ENCODE measurements around the gene NBL1.

The NBL1 gene

GRCh38 chr1:19670787-19671186 lies 26.7 kb downstream of the NBL1 start:
- H3K4me2 ChIP-seq (ENCODE audit: low read length), result no peak overlapping the region
- no peaks in the 10 kb centered on the region for H3F3A ChIP-seq (ENCODE audit: control insufficient read depth, insufficient read depth)
- H3K36me3 ChIP-seq (ENCODE audit: control insufficient read depth, low read length), result no peaks in the 10 kb centered on the region
- TF ChIP-seq CTCF (IDR thresholded peaks at IDR 0.05; ENCODE audit: low read depth, low read length, poor library complexity, severe bottlenecking) (no peak), EZH2phosphoT487 (IDR thresholded peaks at IDR 0.05; ENCODE audit: borderline replicate concordance, low read length) (no peak)
- H3K79me2 ChIP-seq (ENCODE audit: control insufficient read depth, low read length), result no peaks in the 10 kb centered on the region
- H4K20me1 ChIP-seq (ENCODE audit: control insufficient read depth, insufficient read depth, low read depth, low read length), result no peaks in the 10 kb centered on the region
- no peak overlapping the region for H3K4me3 ChIP-seq (ENCODE audit: low read length)
- no peaks in the 10 kb centered on the region for H3K4me1 ChIP-seq (ENCODE audit: control insufficient read depth, low read length)
- no peaks in the 10 kb centered on the region for H3K9me2 ChIP-seq (replicated peaks; ENCODE audit: control insufficient read depth, low read length)
- peaks cover 18% of the 10 kb centered on the region for H3K27me3 ChIP-seq (ENCODE audit: control insufficient read depth, low read length)
- H3K9me3 ChIP-seq (ENCODE audit: control insufficient read depth, insufficient read depth, low read length), result no peaks in the 10 kb centered on the region
- no peak overlapping the region for H3K27ac ChIP-seq (ENCODE audit: low read depth, low read length)

- Histone ChIP-seq H3K4me3 (ENCODE audit: low read length) (no peak overlapping the region), H4K20me1 (ENCODE audit: control insufficient read depth, insufficient read depth, low read depth, low read length) (no peaks in the 10 kb centered on the region), H3K9me2 (replicated peaks; ENCODE audit: control insufficient read depth, low read length) (no peaks in the 10 kb centered on the region), H3K4me2 (ENCODE audit: low read length) (no peak overlapping the region), H3K4me1 (ENCODE audit: control insufficient read depth, low read length) (no peaks in the 10 kb centered on the region), H3K9me3 (ENCODE audit: control insufficient read depth, insufficient read depth, low read length) (no peaks in the 10 kb centered on the region), H3K79me2 (ENCODE audit: control insufficient read depth, low read length) (no peaks in the 10 kb centered on the region), H3K27ac (ENCODE audit: low read depth, low read length) (no peak overlapping the region), H3K27me3 (ENCODE audit: control insufficient read depth, low read length) (peaks cover 9% of the 10 kb centered on the region), H3K36me3 (ENCODE audit: control insufficient read depth, low read length) (no peaks in the 10 kb centered on the region), H3F3A (ENCODE audit: control insufficient read depth, insufficient read depth) (no peaks in the 10 kb centered on the region)
- TF ChIP-seq EZH2phosphoT487 (IDR thresholded peaks at IDR 0.05; ENCODE audit: borderline replicate concordance, low read length) (no peak), CTCF (IDR thresholded peaks at IDR 0.05; ENCODE audit: low read depth, low read length, poor library complexity, severe bottlenecking) (no peak)
Measured at GRCh38 chr1:19672237-19672636, 28.1 kb downstream of the NBL1 start.

- Histone ChIP-seq H3K36me3 (ENCODE audit: control insufficient read depth, low read length) (no peaks in the 10 kb centered on the region), H3K79me2 (ENCODE audit: control insufficient read depth, low read length) (no peaks in the 10 kb centered on the region)
Measured at GRCh38 chr1:19675797-19676196, 31.7 kb downstream of the NBL1 start.

More at GRCh38 chr1:19675797-19676196, 31.7 kb downstream of the NBL1 start:
- Histone ChIP-seq H3K9me3 (ENCODE audit: control insufficient read depth, insufficient read depth, low read length) (no peaks in the 10 kb centered on the region), H3K4me2 (ENCODE audit: low read length) (no peak overlapping the region), H3K4me3 (ENCODE audit: low read length) (no peak overlapping the region), H3K4me1 (ENCODE audit: control insufficient read depth, low read length) (no peaks in the 10 kb centered on the region), H3K27ac (ENCODE audit: low read depth, low read length) (no peak overlapping the region), H3K9me2 (replicated peaks; ENCODE audit: control insufficient read depth, low read length) (no peaks in the 10 kb centered on the region), H3F3A (ENCODE audit: control insufficient read depth, insufficient read depth) (no peaks in the 10 kb centered on the region), H4K20me1 (ENCODE audit: control insufficient read depth, insufficient read depth, low read depth, low read length) (no peaks in the 10 kb centered on the region), H3K27me3 (ENCODE audit: control insufficient read depth, low read length) (peaks cover 9% of the 10 kb centered on the region)
- no peak for TF ChIP-seq CTCF (IDR thresholded peaks at IDR 0.05; ENCODE audit: low read depth, low read length, poor library complexity, severe bottlenecking)
- no peak for TF ChIP-seq EZH2phosphoT487 (IDR thresholded peaks at IDR 0.05; ENCODE audit: borderline replicate concordance, low read length)

All from DOHH2 (cell line).